Measurements from ENCODE around the gene ZMYND8. TPM values are rescaled to one million over a fixed set of nuclear protein-coding genes. Genes with fewer than 3 reads are reported as not detected.

Gene ZMYND8
- polyA plus RNA-seq, 1 donor from 2014 or later = 16.8 TPM

DNA sequence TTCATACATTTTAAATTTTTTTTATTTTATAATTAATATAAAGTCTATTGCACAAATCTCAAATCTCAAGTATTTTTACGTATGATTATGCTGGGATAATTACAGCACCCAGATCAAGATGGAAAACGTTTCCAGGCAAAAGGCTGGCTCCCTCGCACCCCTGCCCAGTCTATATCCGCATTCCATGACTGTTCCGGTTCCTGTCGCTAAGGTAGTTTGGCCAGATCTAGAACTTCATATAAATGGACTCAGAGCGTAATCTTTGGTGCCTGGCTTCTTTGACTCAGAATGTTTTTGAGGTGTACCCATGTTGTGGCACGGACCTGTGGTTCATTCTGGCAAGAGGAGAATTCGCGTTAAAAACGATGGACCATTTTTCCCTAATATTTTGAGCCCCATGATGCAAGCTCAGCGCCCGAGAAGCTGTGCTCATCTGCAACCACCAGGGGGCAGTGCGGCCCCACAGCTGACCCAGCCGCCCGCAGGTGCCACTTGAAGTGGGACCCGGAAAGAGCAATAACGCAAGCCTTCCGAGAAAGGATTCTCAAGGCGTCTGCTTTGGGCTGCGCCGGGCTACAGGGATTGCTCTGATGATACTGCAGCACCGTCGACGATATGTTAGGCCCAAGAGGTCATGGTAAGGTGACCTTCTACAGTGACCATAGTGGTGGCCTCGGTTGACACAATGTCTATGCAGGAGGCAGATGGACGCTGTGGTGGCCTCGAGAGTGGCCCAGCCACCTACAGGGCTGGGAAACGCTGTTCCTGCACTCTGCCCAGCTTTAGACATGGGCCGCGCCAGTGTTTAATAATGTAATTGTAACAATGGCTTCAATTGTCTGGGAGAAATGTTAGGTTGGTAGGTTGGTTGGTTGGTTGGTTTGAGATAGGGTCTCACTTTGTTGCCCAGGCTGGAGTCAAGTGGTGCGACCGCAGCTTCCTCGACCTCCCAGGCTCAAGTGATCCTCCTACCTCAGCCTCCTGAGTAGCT, 160.1 kb downstream of the ZMYND8 start:
- no peaks in the 10 kb centered on the region for H3K79me2 ChIP-seq (replicated peaks; ENCODE audit: insufficient read depth, low read length)
- no peak for TF ChIP-seq POLR2AphosphoS5 (IDR thresholded peaks at IDR 0.05)
- peak; percentile 80 for TF ChIP-seq RAD21 (conservative IDR thresholded peaks at IDR 0.05)
- no peak for TF ChIP-seq REST (IDR thresholded peaks at IDR 0.05; ENCODE audit: borderline replicate concordance)
- TF ChIP-seq SMC3 (conservative IDR thresholded peaks at IDR 0.05; ENCODE audit: poor library complexity) = peak; percentile 82
- TF ChIP-seq CTCF (IDR thresholded peaks at IDR 0.05; ENCODE audit: poor library complexity, severe bottlenecking) = peak; percentile 78
- no peak for TF ChIP-seq MXI1 (conservative IDR thresholded peaks at IDR 0.05; ENCODE audit: poor library complexity, severe bottlenecking)
- H3F3A ChIP-seq (ENCODE audit: insufficient read depth, low read length, poor library complexity, severe bottlenecking) = no peaks in the 10 kb centered on the region
- no peak overlapping the region for H3K4me2 ChIP-seq (ENCODE audit: low read length)
- H3K4me3 ChIP-seq (ENCODE audit: low read length) = no peak overlapping the region
- no peaks in the 10 kb centered on the region for H4K20me1 ChIP-seq (ENCODE audit: insufficient read depth)
- H2AFZ ChIP-seq (ENCODE audit: low read depth, low read length) = no peak overlapping the region
- H3K27ac ChIP-seq (ENCODE audit: low read length) = no peak overlapping the region
- H3K9me2 ChIP-seq (ENCODE audit: insufficient read depth, low read length) = no peaks in the 10 kb centered on the region
- H3K9ac ChIP-seq (ENCODE audit: low read length) = no peak overlapping the region
- no peaks in the 10 kb centered on the region for H3K27me3 ChIP-seq (ENCODE audit: insufficient read depth, low read depth, low read length)
- no peaks in the 10 kb centered on the region for H3K9me3 ChIP-seq (ENCODE audit: low read length)
- no peaks in the 10 kb centered on the region for H3K36me3 ChIP-seq (ENCODE audit: insufficient read depth, low read length)

GRCh38 chr20:47195573-47195972, 160.9 kb downstream of the ZMYND8 start:
- TF ChIP-seq REST (IDR thresholded peaks at IDR 0.05; ENCODE audit: borderline replicate concordance) (no peak), CTCF (IDR thresholded peaks at IDR 0.05; ENCODE audit: poor library complexity, severe bottlenecking) (no peak), MXI1 (conservative IDR thresholded peaks at IDR 0.05; ENCODE audit: poor library complexity, severe bottlenecking) (no peak), RAD21 (conservative IDR thresholded peaks at IDR 0.05) (no peak), EP300 (conservative IDR thresholded peaks at IDR 0.05; ENCODE audit: poor library complexity, severe bottlenecking) (no peak), TAF1 (IDR thresholded peaks at IDR 0.05; ENCODE audit: low read depth) (no peak), EZH2 (IDR thresholded peaks at IDR 0.05; ENCODE audit: borderline replicate concordance, insufficient read depth, low read length, poor library complexity, severe bottlenecking) (no peak), POLR2AphosphoS5 (IDR thresholded peaks at IDR 0.05) (no peak), SMC3 (conservative IDR thresholded peaks at IDR 0.05; ENCODE audit: poor library complexity) (no peak)
- no peaks in the 10 kb centered on the region for H4K20me1 ChIP-seq (ENCODE audit: insufficient read depth)
- H3K27me3 ChIP-seq (ENCODE audit: insufficient read depth, low read depth, low read length) = no peaks in the 10 kb centered on the region
- no peak overlapping the region for H3K4me2 ChIP-seq (ENCODE audit: low read length)
- H2AFZ ChIP-seq (ENCODE audit: low read depth, low read length) = no peak overlapping the region
- H3K36me3 ChIP-seq (ENCODE audit: insufficient read depth, low read length) = no peaks in the 10 kb centered on the region
- H3K27ac ChIP-seq (ENCODE audit: low read length) = no peak overlapping the region
- H3K9me2 ChIP-seq (ENCODE audit: insufficient read depth, low read length) = no peaks in the 10 kb centered on the region
- no peaks in the 10 kb centered on the region for H3K9me3 ChIP-seq (ENCODE audit: low read length)
- no peaks in the 10 kb centered on the region for H3K79me2 ChIP-seq (replicated peaks; ENCODE audit: insufficient read depth, low read length)
- no peaks in the 10 kb centered on the region for H3F3A ChIP-seq (ENCODE audit: insufficient read depth, low read length, poor library complexity, severe bottlenecking)
- H3K9ac ChIP-seq (ENCODE audit: low read length) = no peak overlapping the region
- no peak overlapping the region for H3K4me3 ChIP-seq (ENCODE audit: low read length)
